ENCODE measurements around the gene PIK3R5. TPM values are rescaled to one million over a fixed set of nuclear protein-coding genes. Genes with fewer than 3 reads are reported as not detected.

The PIK3R5 gene
- total RNA-seq, 1 donor from 2014 or later: 2.1 TPM

GRCh38 chr17:8944083-8944482 is 21.4 kb downstream of the PIK3R5 start:
- no peak overlapping the region for H3K27ac ChIP-seq (ENCODE audit: low read depth, low read length)
- peaks cover 2 to 27% (median 5%) of the 10 kb centered on the region in 3 donors for H3K27me3 ChIP-seq (ENCODE audit: control insufficient read depth in 3 of 3, insufficient read depth in 3 of 3, low read length in 3 of 3)
- peaks cover 0 to 4% (median 2%) of the 10 kb centered on the region in 3 donors for H3K9me3 ChIP-seq (ENCODE audit: control insufficient read depth in 3 of 3, low read length in 3 of 3)
- H3K4me1 ChIP-seq (ENCODE audit: control insufficient read depth in 3 of 3, insufficient read depth in 3 of 3, low read length in 3 of 3): peaks cover 0 to 3% (median 0%) of the 10 kb centered on the region in 3 donors
- H3K36me3 ChIP-seq (ENCODE audit: control insufficient read depth in 3 of 3, insufficient read depth in 3 of 3, low read length in 3 of 3): no peaks in the 10 kb centered on the region
- H3K9ac ChIP-seq (ENCODE audit: low read depth in 1 of 3, low read length in 3 of 3): no peak overlapping the region
- H3K4me3 ChIP-seq (ENCODE audit: low read length in 3 of 3): no peak overlapping the region

- peaks cover 2 to 27% (median 5%) of the 10 kb centered on the region in 3 donors for H3K27me3 ChIP-seq (ENCODE audit: control insufficient read depth in 3 of 3, insufficient read depth in 3 of 3, low read length in 3 of 3)
- no peak overlapping the region for H3K27ac ChIP-seq (ENCODE audit: low read depth, low read length)
- peaks cover 0 to 4% (median 2%) of the 10 kb centered on the region in 3 donors for H3K9me3 ChIP-seq (ENCODE audit: control insufficient read depth in 3 of 3, low read length in 3 of 3)
- peaks cover 0 to 3% (median 0%) of the 10 kb centered on the region in 3 donors for H3K4me1 ChIP-seq (ENCODE audit: control insufficient read depth in 3 of 3, insufficient read depth in 3 of 3, low read length in 3 of 3)
- no peak overlapping the region for H3K9ac ChIP-seq (ENCODE audit: low read depth in 1 of 3, low read length in 3 of 3)
- no peak overlapping the region for H3K4me3 ChIP-seq (ENCODE audit: low read length in 3 of 3)
- no peaks in the 10 kb centered on the region for H3K36me3 ChIP-seq (ENCODE audit: control insufficient read depth in 3 of 3, insufficient read depth in 3 of 3, low read length in 3 of 3)
Measured at GRCh38 chr17:8941980-8942622, 23.4 kb downstream of the PIK3R5 start.

GRCh38 chr17:8941520-8941919 is 24.0 kb downstream of the PIK3R5 start:
- H3K4me1 ChIP-seq (ENCODE audit: control insufficient read depth in 3 of 3, insufficient read depth in 3 of 3, low read length in 3 of 3): peaks cover 0 to 3% (median 0%) of the 10 kb centered on the region in 3 donors
- H3K36me3 ChIP-seq (ENCODE audit: control insufficient read depth in 3 of 3, insufficient read depth in 3 of 3, low read length in 3 of 3): no peaks in the 10 kb centered on the region
- no peak overlapping the region for H3K4me3 ChIP-seq (ENCODE audit: low read length in 3 of 3)
- H3K9me3 ChIP-seq (ENCODE audit: control insufficient read depth in 3 of 3, low read length in 3 of 3): peaks cover 0 to 4% (median 2%) of the 10 kb centered on the region in 3 donors
- H3K9ac ChIP-seq (ENCODE audit: low read depth in 1 of 3, low read length in 3 of 3): no peak overlapping the region
- no peak overlapping the region for H3K27ac ChIP-seq (ENCODE audit: low read depth, low read length)
- H3K27me3 ChIP-seq (ENCODE audit: control insufficient read depth in 3 of 3, insufficient read depth in 3 of 3, low read length in 3 of 3): peaks cover 2 to 23% (median 5%) of the 10 kb centered on the region in 3 donors

- H3K9me3 ChIP-seq (ENCODE audit: control insufficient read depth in 3 of 3, low read length in 3 of 3): peaks cover 0 to 4% (median 2%) of the 10 kb centered on the region in 3 donors
- peaks cover 0 to 3% (median 0%) of the 10 kb centered on the region in 3 donors for H3K4me1 ChIP-seq (ENCODE audit: control insufficient read depth in 3 of 3, insufficient read depth in 3 of 3, low read length in 3 of 3)
- H3K27ac ChIP-seq (ENCODE audit: low read depth, low read length): no peak overlapping the region
- H3K36me3 ChIP-seq (ENCODE audit: control insufficient read depth in 3 of 3, insufficient read depth in 3 of 3, low read length in 3 of 3): no peaks in the 10 kb centered on the region
- H3K27me3 ChIP-seq (ENCODE audit: control insufficient read depth in 3 of 3, insufficient read depth in 3 of 3, low read length in 3 of 3): peaks cover 2 to 18% (median 4%) of the 10 kb centered on the region in 3 donors
- H3K4me3 ChIP-seq (ENCODE audit: low read length in 3 of 3): no peak overlapping the region
- H3K9ac ChIP-seq (ENCODE audit: low read depth in 1 of 3, low read length in 3 of 3): no peak overlapping the region
Measured at GRCh38 chr17:8940866-8941471, 24.5 kb downstream of the PIK3R5 start.

GRCh38 chr17:8939496-8940334 is 25.8 kb downstream of the PIK3R5 start:
- Histone ChIP-seq H3K27me3 (ENCODE audit: control insufficient read depth in 3 of 3, insufficient read depth in 3 of 3, low read length in 3 of 3) (peaks cover 2 to 15% (median 3%) of the 10 kb centered on the region in 3 donors), H3K27ac (ENCODE audit: low read depth, low read length) (no peak overlapping the region), H3K4me1 (ENCODE audit: control insufficient read depth in 3 of 3, insufficient read depth in 3 of 3, low read length in 3 of 3) (peaks cover 0 to 3% (median 0%) of the 10 kb centered on the region in 3 donors)

GRCh38 chr17:8938933-8939332 is 26.6 kb downstream of the PIK3R5 start:
- Histone ChIP-seq H3K36me3 (ENCODE audit: control insufficient read depth in 3 of 3, insufficient read depth in 3 of 3, low read length in 3 of 3) (no peaks in the 10 kb centered on the region), H3K4me1 (ENCODE audit: control insufficient read depth in 3 of 3, insufficient read depth in 3 of 3, low read length in 3 of 3) (peaks cover 0 to 3% (median 0%) of the 10 kb centered on the region in 3 donors), H3K9ac (ENCODE audit: low read depth in 1 of 3, low read length in 3 of 3) (no peak overlapping the region), H3K27ac (ENCODE audit: low read depth, low read length) (no peak overlapping the region), H3K27me3 (ENCODE audit: control insufficient read depth in 3 of 3, insufficient read depth in 3 of 3, low read length in 3 of 3) (peaks cover 2 to 9% (median 3%) of the 10 kb centered on the region in 3 donors), H3K4me3 (ENCODE audit: low read length in 3 of 3) (no peak overlapping the region), H3K9me3 (ENCODE audit: control insufficient read depth in 3 of 3, low read length in 3 of 3) (no peaks in the 10 kb centered on the region)

More at GRCh38 chr17:8939496-8940334, 25.8 kb downstream of the PIK3R5 start:
- no peaks in the 10 kb centered on the region for H3K36me3 ChIP-seq (ENCODE audit: control insufficient read depth in 3 of 3, insufficient read depth in 3 of 3, low read length in 3 of 3)
- H3K4me3 ChIP-seq (ENCODE audit: low read length in 3 of 3): no peak overlapping the region
- peaks cover 0 to 1% (median 0%) of the 10 kb centered on the region in 3 donors for H3K9me3 ChIP-seq (ENCODE audit: control insufficient read depth in 3 of 3, low read length in 3 of 3)
- H3K9ac ChIP-seq (ENCODE audit: low read depth in 1 of 3, low read length in 3 of 3): no peak overlapping the region

- Histone ChIP-seq H3K4me1 (ENCODE audit: control insufficient read depth in 3 of 3, insufficient read depth in 3 of 3, low read length in 3 of 3) (no peaks in the 10 kb centered on the region), H3K4me3 (ENCODE audit: low read length in 3 of 3) (no peak overlapping the region), H3K36me3 (ENCODE audit: control insufficient read depth in 3 of 3, insufficient read depth in 3 of 3, low read length in 3 of 3) (no peaks in the 10 kb centered on the region), H3K27ac (ENCODE audit: low read depth, low read length) (no peak overlapping the region), H3K27me3 (ENCODE audit: control insufficient read depth in 3 of 3, insufficient read depth in 3 of 3, low read length in 3 of 3) (peaks cover 0 to 9% (median under 1%) of the 10 kb centered on the region in 3 donors), H3K9ac (ENCODE audit: low read depth in 1 of 3, low read length in 3 of 3) (no peak overlapping the region), H3K9me3 (ENCODE audit: control insufficient read depth in 3 of 3, low read length in 3 of 3) (peaks cover 0 to 3% (median 0%) of the 10 kb centered on the region in 3 donors)
Measured at GRCh38 chr17:8935191-8935590, 30.3 kb downstream of the PIK3R5 start.

GRCh38 chr17:8934346-8934745 is 31.2 kb downstream of the PIK3R5 start:
- H3K4me3 ChIP-seq (ENCODE audit: low read length in 3 of 3): no peak overlapping the region
- peaks cover 0 to 5% (median 0%) of the 10 kb centered on the region in 3 donors for H3K27me3 ChIP-seq (ENCODE audit: control insufficient read depth in 3 of 3, insufficient read depth in 3 of 3, low read length in 3 of 3)
- H3K36me3 ChIP-seq (ENCODE audit: control insufficient read depth in 3 of 3, insufficient read depth in 3 of 3, low read length in 3 of 3): no peaks in the 10 kb centered on the region
- H3K27ac ChIP-seq (ENCODE audit: low read depth, low read length): no peak overlapping the region
- no peaks in the 10 kb centered on the region for H3K4me1 ChIP-seq (ENCODE audit: control insufficient read depth in 3 of 3, insufficient read depth in 3 of 3, low read length in 3 of 3)
- H3K9me3 ChIP-seq (ENCODE audit: control insufficient read depth in 3 of 3, low read length in 3 of 3): peaks cover 0 to 6% (median 0%) of the 10 kb centered on the region in 3 donors
- H3K9ac ChIP-seq (ENCODE audit: low read depth in 1 of 3, low read length in 3 of 3): no peak overlapping the region

- Histone ChIP-seq H3K4me3 (ENCODE audit: low read length in 3 of 3) (no peak overlapping the region), H3K4me1 (ENCODE audit: control insufficient read depth in 3 of 3, insufficient read depth in 3 of 3, low read length in 3 of 3) (no peaks in the 10 kb centered on the region), H3K27me3 (ENCODE audit: control insufficient read depth in 3 of 3, insufficient read depth in 3 of 3, low read length in 3 of 3) (peaks cover 0 to 5% (median 0%) of the 10 kb centered on the region in 3 donors), H3K36me3 (ENCODE audit: control insufficient read depth in 3 of 3, insufficient read depth in 3 of 3, low read length in 3 of 3) (no peaks in the 10 kb centered on the region), H3K9ac (ENCODE audit: low read depth in 1 of 3, low read length in 3 of 3) (no peak overlapping the region), H3K27ac (ENCODE audit: low read depth, low read length) (no peak overlapping the region), H3K9me3 (ENCODE audit: control insufficient read depth in 3 of 3, low read length in 3 of 3) (peaks cover 0 to 21% (median 7%) of the 10 kb centered on the region in 3 donors)
Measured at GRCh38 chr17:8930649-8931048, 34.9 kb downstream of the PIK3R5 start.

Measured in skeletal muscle tissue (tissue), 4 donors.